ENCODE measurements around the gene KLHL17.
"Not testable (repeated sequence)": the region's sequence is repeated elsewhere in the genome, so short reads cannot be mapped to it uniquely, and the experiment has no call there.

KLHL17 gene

DNA sequence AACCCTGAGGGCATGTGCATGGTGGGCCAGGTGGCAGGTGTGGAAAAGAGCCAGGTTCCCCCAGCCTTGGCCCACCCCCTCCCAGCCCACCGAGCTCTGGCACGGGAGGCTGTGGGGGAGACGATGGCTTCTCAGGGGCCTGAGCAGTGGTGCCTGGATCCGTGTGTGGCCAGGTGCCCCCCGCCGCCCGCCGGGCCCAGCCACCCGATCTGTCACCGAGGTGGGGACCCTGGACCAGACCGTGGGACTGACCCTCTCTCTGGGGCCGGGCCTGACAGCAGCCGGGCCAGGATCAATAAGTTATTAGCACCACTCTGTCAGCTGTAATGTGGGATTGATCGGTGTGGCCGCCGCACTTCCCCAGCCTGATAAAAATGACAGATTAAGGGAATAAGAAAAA lies 22.9 kb upstream of the KLHL17 start:
- no peak for FAIRE-seq

DNA sequence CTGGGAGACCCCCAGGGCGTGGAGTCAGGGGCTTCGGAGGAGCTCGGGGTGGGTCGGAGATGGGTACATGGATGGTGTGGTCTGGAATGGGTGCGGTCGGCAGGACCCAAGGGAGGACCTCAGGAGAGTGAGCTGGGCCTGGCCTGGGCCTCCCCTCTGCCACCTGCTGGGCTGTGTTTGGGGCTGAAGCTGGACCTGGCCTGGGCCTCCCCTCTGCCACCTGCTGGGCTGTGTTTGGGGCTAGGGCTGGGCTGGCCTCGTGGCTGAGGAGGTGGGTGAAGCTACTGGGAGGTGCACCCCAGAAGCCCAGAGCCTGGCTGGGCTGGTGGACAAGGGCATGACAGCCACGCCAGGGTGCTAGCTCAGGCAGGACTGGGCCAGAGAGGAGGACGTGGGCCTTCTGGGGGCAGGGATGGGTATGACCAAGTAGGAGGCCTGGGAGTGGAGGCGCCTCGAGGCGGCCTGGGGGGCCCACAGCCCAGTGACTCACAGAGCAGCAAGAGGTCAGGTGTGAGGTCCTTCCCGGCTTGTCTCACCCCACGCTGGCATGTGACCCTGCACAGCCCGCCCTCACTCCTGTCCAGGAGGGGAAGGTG lies 22.2 kb upstream of the KLHL17 start:
- FAIRE-seq = no peak

DNA sequence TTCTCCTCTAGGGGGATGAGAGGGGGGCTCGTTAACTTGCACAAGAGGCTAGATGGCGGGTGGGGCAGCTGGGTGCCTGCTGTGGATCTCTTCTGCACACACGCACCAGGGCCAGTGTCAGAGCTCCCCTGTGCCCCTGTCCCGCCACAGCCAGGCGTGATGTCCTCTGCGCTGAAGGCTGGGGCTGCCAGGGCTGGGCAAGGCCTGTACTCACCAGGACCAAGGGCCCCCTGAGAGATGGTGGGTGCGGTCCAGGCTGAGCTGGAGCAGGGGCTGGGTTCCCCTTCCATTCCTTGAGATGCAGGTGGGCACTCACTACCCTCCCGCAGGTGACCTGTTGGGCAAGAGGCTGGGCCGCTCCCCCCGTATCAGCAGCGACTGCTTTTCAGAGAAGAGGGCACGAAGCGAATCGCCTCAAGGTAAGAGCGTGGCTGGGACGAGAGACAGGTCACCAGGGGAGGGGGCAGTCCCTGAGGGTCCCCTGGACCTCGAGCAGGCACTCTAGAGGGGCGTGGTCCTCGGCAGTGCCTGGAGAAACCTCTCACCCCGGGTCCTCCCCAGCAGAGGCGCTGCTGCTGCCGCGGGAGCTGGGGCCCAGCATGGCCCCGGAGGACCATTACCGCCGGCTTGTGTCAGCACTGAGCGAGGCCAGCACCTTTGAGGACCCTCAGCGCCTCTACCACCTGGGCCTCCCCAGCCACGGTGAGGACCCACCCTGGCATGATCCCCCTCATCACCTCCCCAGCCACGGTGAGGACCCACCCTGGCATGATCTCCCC lies 21.5 kb upstream of the KLHL17 start:
- no peak for FAIRE-seq

DNA sequence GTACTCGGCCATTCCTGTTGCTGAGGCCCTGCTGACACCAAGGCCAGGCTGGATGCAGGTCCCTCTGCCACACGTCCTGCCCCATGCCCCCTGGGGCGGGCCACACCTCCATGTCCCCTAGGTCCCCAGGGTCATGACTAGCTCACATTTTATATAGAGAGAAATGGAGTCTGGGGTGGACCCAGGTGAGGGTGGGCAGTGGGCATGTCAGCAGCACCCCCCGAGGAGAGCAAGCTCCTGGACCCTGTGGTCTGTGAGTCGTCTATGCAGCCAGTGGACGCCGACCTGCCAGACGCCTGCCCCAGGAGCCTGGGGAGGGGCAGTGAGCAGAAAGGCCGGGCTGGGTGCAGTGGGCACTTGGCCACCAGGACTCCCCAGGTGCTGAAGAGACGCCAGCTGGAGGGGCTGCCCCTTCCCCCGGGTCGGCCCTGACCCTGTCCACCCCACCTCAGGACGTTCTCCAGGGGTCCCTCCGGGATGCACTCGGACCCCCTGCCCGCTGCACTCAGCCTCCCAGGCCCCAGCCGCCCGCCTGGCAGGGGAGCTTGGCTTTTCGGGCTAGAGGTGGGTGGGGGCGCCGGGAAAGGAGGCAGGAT lies 20.8 kb upstream of the KLHL17 start:
- no peak for FAIRE-seq

DNA sequence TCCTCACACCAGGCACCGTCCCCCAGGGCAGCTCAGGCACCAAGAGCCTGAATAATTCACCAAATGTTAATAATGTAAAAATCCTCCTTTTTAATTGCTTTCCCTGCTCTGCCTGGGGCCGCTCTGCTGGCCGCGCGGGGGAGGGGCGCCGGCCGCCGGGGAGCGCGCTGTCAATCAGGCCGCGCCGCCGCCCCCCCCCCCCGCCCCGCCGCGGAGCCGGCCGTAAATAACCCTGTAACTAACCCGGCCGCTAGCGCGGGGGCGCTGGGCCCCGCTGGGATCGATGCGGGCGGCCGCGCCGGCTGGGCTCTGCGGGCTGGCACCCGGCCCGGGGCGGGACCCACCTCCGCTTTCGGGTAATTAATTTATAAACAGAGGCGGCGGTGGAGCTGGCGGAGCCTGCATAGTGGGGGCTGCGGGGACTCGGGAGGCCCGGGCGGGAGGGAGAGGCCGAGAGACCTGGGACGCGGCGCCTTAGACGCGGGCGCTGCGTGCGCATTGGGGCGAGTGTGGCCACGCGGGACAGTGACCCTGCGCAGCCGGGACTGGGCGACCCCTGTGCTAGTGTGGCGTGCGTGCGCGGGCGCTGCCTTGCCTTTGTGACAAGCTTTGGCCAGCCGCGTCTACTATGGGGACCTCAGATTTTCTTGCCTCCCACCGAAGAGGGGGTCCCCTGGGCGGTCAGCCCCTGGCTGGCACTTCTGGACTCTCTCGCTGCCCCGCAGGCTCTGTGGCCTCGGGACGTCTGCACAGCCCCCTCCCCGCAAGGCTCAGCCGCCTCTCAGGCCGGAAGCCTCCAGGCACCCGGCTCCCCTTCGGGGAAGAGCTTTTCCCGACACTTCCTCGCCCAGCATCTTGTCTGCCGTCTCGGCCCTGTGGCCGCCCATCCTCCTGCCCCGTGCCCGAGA lies 20.0 kb upstream of the KLHL17 start:
- no peak for FAIRE-seq

DNA sequence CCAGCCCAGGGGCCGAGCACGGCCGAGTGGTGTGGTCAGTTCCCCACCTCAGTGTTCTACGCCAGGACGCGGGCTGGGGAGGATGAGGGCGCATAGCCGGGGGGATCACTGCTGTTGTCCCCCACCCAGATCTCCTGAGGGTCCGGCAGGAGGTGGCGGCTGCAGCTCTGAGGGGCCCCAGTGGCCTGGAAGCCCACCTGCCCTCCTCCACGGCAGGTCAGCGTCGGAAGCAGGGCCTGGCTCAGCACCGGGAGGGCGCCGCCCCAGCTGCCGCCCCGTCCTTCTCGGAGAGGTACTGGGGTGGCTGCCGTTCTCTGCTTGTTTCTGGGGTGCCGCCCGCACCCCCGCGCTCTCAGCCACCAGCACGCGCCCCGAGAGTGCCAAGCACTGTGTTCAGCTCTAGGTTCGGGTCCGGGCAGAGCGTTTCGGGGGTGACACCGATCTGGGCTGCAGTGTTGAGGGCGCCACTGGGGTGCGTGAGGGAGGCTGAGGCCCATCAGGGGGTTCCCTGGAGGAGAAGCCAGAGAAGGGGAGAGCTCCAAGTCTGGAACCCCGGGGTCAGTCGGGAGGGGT lies 19.3 kb upstream of the KLHL17 start:
- no peak for FAIRE-seq

DNA sequence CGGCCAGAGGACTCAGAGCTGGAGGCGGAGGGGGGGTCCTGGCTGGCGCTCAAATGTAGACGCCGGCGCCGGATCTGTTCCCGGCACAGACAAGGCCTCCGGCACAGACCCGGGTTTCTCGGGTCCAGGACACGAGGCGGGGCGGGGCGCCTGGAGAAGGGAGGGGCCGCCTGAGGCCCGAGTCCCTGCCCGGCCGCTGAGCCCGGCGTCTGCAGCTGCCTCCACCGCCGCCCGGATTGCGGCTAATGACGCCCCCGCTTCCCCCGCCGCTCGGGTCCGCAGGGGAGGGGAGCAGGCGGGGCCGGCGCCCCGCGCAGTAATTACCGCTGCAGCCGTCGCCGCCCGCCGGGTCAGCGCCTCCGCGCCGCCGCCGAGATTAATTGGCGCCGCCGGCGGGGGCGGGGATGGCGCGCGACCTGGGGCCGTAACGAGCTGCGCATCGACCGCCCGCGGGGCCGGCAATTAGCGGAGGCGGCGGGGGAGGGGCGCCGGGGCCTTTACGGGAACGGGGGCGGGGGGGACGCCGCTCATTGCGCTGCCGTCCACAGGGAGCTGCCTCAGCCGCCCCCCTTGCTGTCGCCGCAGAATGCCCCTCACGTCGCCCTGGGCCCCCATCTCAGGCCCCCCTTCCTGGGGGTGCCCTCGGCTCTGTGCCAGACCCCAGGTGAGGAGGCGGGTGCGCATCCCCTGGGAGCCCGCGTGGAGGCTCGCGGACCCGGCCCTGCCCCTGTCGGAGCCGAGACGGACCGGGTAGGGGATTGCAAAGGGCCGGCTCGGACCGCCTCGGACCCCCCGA lies 18.6 kb upstream of the KLHL17 start:
- no peak for FAIRE-seq

DNA sequence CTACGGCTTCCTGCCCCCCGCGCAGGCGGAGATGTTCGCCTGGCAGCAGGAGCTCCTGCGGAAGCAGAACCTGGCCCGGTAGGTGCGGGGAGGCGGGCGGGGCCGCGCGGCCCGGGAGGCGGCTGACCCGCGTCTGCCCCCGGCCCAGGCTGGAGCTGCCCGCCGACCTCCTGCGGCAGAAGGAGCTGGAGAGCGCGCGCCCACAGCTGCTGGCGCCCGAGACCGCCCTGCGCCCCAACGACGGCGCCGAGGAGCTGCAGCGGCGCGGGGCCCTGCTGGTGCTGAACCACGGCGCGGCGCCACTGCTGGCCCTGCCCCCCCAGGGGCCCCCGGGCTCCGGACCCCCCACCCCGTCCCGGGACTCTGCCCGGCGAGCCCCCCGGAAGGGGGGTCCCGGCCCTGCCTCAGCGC lies 18.0 kb upstream of the KLHL17 start:
- no peak for FAIRE-seq

DNA sequence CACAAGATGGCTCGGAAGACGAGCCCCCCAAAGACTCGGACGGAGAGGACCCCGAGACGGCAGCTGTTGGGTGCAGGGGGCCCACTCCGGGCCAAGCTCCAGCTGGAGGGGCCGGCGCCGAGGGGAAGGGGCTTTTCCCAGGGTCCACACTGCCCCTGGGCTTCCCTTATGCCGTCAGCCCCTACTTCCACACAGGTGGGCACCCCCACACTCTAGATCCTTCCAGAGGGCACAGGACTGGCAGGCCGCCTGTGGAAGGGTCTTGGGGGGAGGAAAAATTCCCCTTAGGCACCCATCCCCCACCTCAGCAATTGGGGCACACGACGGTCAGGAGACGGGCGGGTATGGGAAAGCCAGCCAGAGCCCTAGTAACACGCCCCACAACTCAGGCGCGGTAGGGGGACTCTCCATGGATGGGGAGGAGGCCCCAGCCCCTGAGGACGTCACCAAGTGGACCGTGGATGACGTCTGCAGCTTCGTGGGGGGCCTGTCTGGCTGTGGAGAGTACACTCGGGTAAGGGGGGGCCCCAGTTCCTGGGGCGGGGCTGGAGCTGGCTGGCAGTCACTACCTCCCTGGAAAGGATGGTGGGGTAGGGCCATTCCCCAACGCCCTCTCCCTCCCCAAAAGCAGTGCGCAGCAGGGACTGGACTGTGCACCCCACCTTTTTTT lies 17.4 kb upstream of the KLHL17 start:
- no peak for FAIRE-seq

DNA sequence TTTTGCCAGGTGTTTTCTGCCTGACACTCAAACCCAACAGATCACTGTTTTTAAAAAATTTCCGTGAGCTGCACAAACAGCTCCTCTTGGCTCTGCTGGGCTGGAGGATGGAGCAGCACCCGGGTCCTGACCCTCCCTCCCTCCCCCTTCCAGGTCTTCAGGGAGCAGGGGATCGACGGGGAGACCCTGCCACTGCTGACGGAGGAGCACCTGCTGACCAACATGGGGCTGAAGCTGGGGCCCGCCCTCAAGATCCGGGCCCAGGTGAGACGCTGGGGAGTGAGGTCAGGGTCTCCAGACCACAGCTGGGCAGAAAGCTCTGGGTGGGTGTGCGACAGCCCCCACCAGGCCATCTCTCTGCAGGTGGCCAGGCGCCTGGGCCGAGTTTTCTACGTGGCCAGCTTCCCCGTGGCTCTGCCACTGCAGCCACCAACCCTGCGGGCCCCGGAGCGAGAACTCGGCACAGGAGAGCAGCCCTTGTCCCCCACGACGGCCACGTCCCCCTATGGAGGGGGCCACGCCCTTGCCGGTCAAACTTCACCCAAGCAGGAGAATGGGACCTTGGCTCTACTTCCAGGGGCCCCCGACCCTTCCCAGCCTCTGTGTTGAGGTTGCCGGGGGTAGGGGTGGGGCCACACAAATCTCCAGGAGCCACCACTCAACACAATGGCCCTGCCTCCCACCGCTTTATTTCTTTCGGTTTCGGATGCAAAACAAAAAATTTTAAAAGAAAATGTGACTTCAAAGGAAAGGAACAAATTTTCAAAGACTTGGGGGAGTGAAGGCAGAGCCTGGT lies 16.6 kb upstream of the KLHL17 start:
- FAIRE-seq = no peak

DNA sequence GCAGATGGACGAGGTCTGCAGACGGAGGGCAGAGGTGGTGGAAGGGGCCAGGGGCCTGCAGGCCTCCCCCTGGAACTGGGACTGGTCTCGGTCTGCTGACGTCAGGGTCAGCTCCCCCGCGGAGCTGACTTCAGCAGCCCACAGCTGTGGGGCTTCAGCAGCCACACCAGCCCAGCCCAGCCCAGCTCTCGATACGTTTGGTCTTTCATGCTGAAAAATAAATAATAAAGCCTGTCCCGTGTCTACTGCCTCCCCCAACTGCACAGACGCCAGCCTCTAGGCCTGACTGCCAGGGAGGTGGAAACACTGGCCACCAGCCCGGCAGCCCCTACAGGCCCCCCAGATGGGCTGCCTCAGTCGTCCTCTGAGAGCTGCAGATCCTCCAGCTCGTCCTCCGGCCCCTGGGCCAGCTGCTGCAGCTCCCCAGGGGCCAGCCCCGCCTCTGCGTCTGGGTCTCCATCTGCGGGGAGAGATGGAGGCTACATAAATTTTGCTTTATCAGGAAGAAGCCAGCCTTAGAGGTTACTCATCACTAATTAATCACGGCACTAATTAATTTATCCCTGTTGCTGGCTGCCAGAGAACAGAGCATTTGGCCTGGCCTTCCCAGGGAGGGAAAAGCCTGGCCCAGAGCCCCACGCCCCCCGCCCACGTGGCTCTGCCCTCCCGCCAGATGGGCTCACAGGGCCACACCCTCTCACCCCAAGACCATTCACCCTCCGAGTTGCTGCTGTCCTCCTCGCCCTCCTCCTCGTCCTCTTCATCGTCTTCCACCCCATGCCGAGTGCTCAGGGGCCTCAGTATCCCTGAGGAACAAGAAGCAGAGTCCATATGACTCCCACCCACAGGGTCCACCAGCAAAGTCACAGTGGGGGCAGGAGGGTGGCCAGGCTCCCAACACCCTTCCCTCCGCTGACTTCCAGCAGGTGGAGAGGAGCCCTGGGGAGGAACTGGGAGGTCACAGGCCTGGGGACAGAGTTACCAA lies 15.8 kb upstream of the KLHL17 start:
- FAIRE-seq = peak; percentile 98

DNA sequence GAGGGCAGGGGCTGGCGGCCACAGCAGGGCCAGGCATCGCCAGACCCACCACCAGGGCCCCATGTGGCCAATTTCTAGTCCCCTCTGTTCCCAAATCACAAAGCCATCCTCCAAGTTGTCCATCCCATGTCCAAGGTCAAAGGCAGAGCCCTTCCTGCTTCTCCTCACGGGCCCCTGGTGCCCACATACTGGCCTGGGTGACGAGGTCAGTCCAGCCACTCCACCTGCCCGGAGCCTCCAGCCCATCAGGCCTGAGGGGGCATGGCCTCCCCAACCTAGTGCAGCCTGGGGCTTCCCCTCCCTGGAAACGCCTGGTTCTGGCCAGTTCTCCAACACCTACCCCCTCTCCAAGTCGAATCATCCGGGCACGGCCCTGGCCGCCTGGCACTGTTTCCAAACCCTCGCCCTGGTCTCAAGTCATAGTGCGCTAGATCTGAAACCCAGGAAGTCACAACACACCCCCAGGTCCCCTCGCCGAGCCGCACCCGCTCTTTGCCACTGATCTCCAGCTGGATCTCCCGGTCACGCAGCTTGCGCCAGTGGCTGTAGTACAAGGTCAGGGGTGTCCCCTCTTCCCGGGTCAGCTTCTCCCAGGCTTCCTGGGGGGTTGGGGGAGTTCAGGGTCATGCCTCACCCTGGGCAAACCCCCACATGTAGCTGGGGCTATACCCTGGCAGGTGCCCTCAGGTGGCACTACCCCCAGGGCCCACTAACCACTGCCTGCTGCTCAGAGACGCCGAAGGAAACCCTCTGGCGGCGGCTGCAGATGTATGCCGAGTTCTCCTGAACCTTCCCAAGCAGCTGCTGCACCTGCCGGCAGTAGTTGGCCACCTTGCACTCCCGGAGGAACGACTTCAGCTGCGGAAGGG lies 14.5 kb upstream of the KLHL17 start:
- FAIRE-seq = no peak

DNA sequence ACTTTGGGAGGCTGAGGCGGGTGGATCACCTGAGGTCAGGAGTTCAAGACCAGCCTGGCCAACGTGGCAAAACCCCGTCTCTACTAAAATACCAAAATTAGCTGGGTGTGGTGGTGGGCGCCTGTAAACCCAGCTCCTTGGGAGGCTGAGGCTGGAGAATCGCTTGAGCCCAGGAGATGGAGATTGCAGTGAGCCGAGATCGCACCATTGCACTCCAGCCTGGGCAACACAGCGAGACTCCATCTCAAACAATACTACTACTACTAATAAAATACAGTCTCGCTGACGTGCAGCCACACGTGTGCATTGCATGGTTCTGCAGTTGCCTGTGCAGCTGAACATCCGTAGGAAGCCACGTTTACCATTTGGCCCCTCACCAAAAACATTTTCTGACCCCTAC lies 13.6 kb upstream of the KLHL17 start:
- not testable (repeated sequence) for FAIRE-seq

DNA sequence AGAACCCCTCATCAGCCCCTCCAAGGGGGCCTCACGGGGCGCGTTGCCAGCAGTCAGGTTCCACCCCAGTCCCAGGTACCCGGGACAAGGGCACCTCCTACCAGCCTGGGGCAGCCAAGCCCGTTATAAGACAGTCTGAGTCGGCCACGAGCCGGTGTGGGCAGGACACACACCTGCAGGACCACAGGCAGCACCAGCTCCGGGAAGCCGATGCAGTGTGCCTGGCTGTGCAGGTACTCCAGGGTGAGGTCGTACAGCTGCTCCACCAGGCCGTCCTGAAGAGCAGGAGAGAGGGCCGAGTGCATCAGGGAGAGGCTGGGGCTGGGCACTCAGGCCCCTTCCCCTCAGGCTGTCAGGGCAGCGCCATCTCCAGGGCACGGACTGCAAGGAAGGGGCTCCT lies 12.4 kb upstream of the KLHL17 start:
- FAIRE-seq = no peak

DNA sequence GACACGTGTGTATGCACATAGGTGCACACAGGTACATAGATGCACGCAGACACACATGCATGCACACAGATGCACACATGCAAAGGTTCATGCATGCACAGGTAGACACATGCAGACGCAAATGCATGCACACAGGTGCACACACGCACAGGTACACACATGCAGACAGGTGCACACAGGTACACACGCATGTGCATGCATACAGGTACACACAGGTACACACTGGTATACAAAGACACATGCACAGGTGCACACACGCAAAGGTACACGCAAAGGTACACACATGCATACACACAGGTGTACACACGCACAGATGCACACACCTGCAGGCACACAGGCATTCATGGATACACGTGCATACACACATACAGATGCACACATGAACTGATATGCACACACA lies 10.1 kb upstream of the KLHL17 start:
- FAIRE-seq = no peak

DNA sequence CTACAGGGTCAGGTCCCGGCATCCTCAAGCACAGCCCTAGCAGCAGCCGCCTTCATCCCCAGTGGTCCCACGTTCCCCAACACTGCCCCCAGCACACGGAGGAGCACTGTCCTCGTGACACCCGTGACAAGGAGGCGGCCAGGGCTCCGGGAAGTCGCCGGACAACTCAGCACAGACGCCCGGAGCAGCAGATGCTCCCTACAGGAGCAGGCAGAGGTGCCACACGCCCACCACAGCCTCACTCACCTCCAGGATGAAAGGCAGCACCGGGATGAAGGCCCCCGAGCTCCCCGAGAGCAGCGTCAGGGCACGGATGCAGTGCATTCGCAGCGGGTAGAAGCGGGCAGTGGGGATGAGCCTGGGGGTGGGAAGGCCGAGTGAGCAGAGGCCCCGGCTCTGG lies 9.5 kb upstream of the KLHL17 start:
- no peak for FAIRE-seq

DNA sequence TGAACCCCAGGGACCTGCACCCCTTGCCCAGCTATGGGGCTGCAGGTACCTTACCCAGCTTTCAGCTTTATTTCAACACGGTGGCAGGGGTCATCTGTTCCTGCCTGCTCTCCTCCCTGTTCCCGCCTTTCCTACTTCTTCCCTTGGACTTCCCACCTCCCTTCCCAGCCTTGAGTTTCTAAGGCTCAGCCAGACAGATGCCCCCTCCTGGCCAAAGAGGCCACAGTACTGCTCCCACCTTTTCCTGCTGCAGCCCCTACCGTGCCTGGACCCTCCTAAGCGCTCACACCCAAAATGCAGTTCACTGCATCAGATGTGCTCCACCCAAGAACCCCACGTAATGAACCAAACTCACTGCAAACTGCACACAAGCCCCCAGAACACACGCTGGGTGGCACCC lies 9.0 kb upstream of the KLHL17 start:
- no peak for FAIRE-seq

DNA sequence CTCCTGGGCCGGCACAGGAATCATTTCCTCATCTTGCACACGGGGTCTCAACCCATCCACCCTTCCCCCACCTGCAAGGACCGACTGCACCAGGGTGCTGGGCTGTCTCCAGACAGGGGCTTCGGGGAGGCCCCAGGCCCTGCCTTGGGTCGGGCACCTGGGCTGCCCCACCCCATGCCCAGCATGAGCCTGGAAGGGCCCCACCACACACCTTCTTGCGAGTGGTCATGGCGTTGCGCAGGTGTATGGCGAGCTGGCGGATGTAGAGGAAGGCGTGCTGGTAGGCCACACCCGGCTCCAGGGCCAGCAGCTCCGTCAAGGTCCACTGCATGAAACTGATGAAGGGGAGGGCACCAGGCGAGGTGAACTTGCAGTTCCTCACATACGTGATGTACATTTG lies 8.2 kb upstream of the KLHL17 start:
- FAIRE-seq = no peak
